ENCODE results near the gene PSG11.
"Not testable (repeated sequence)": the region's sequence is repeated elsewhere in the genome, so short reads cannot be mapped to it uniquely, and the experiment has no call there.

The PSG11 gene

GRCh38 chr19:43026369-43026768, at the start of gene PSG11:
PSG11 (minus strand) TSS chr19:43026469; CDS start chr19:43026372, 97 bp downstream.
- not testable (repeated sequence) for DNase-seq

GRCh38 chr19:43062418-43062817, 36.1 kb upstream of the PSG11 start:
- not testable (repeated sequence) for DNase-seq

GRCh38 chr19:43061326-43061725, 35.1 kb upstream of the PSG11 start:
- not testable (repeated sequence) for DNase-seq

- not testable (repeated sequence) for DNase-seq
Observed at GRCh38 chr19:43060254-43060653, 34.0 kb upstream of the PSG11 start.

- not testable (repeated sequence) for DNase-seq
Observed at GRCh38 chr19:43059482-43059881, 33.2 kb upstream of the PSG11 start.

- not testable (repeated sequence) for DNase-seq
Observed at GRCh38 chr19:43058440-43058839, 32.2 kb upstream of the PSG11 start.

- DNase-seq = not testable (repeated sequence)
Observed at GRCh38 chr19:43047966-43048365, 21.7 kb upstream of the PSG11 start.

- DNase-seq = not testable (repeated sequence)
Observed at GRCh38 chr19:43046578-43046977, 20.3 kb upstream of the PSG11 start.

GRCh38 chr19:43043492-43044180, 17.4 kb upstream of the PSG11 start:
- not testable (repeated sequence) for DNase-seq

GRCh38 chr19:43031645-43032044, 5.4 kb upstream of the PSG11 start:
- not testable (repeated sequence) for DNase-seq

- DNase-seq = no peak
Observed at GRCh38 chr19:43028866-43029265, 2.6 kb upstream of the PSG11 start.

GRCh38 chr19:43027985-43028384, 1.7 kb upstream of the PSG11 start:
- DNase-seq = not testable (repeated sequence)

- not testable (repeated sequence) for DNase-seq
Observed at GRCh38 chr19:43027061-43027460, 792 bp upstream of the PSG11 start.

GRCh38 chr19:43022098-43022497, 4.2 kb downstream of the PSG11 start:
- DNase-seq = not testable (repeated sequence)

GRCh38 chr19:43021629-43022028, 4.6 kb downstream of the PSG11 start:
- not testable (repeated sequence) for DNase-seq

- DNase-seq = not testable (repeated sequence)
Observed at GRCh38 chr19:43019588-43019987, 6.7 kb downstream of the PSG11 start.

GRCh38 chr19:43005841-43006240, 20.4 kb downstream of the PSG11 start:
- not testable (repeated sequence) for DNase-seq

GRCh38 chr19:43004846-43005245, 21.4 kb downstream of the PSG11 start:
- not testable (repeated sequence) for DNase-seq

- DNase-seq = not testable (repeated sequence)
Observed at GRCh38 chr19:43003634-43004033, 22.6 kb downstream of the PSG11 start.

- DNase-seq = not testable (repeated sequence)
Observed at GRCh38 chr19:43002948-43003347, 23.3 kb downstream of the PSG11 start.

GRCh38 chr19:42996161-42996560, 30.1 kb downstream of the PSG11 start:
- not testable (repeated sequence) for DNase-seq

GRCh38 chr19:42992029-42992604, 34.2 kb downstream of the PSG11 start:
- DNase-seq = not testable (repeated sequence)

GRCh38 chr19:42989851-42990250, 36.4 kb downstream of the PSG11 start:
- peak in 1 of 3 experiments; percentile 18 for DNase-seq

GRCh38 chr19:42989186-42989585, 37.1 kb downstream of the PSG11 start:
- not testable (repeated sequence) for DNase-seq

Measured in NCI-H1417 (cell line).